Memory B cell (primary cell): Measurements from ENCODE around the gene BRD1.
A peak's percentile ranks its signal among the peaks of the same experiment; 100 is the strongest.

Experiments used
- ATAC-seq: fragments of 150-1000 bp; cut with Tn5 transposase; 2 replicates; pipeline ENCODE4 v1.10.0; 2021; ENCODE audit warnings: low read depth, mild to moderate bottlenecking, moderate library complexity
- DNase-seq, 2 donors: peaks; one replicate each; pipeline ENCODE4 v3.0.0; 2022; ENCODE audit warnings: low spot score in 2 of 2
- H3K27ac Mint-ChIP-seq: one replicate; pipeline ENCODE4 v1.8.0; 2022; ENCODE audit warnings: mild to moderate bottlenecking, moderate library complexity, mixed read lengths
- H3K27me3 Mint-ChIP-seq: one replicate; pipeline ENCODE4 v1.8.0; 2022; ENCODE audit warnings: mixed read lengths
- H3K36me3 Mint-ChIP-seq: one replicate; pipeline ENCODE4 v1.8.0; 2022; ENCODE audit warnings: mild to moderate bottlenecking, mixed read lengths
- H3K4me1 Mint-ChIP-seq: one replicate; pipeline ENCODE4 v1.8.0; 2022; ENCODE audit warnings: mixed read lengths
- H3K4me3 Mint-ChIP-seq: one replicate; pipeline ENCODE4 v1.8.0; 2022; ENCODE audit warnings: mild to moderate bottlenecking, moderate library complexity, mixed read lengths
- H3K9me3 Mint-ChIP-seq: one replicate; pipeline ENCODE4 v1.8.0; 2022; ENCODE audit warnings: mixed read lengths

The BRD1 gene

DNA sequence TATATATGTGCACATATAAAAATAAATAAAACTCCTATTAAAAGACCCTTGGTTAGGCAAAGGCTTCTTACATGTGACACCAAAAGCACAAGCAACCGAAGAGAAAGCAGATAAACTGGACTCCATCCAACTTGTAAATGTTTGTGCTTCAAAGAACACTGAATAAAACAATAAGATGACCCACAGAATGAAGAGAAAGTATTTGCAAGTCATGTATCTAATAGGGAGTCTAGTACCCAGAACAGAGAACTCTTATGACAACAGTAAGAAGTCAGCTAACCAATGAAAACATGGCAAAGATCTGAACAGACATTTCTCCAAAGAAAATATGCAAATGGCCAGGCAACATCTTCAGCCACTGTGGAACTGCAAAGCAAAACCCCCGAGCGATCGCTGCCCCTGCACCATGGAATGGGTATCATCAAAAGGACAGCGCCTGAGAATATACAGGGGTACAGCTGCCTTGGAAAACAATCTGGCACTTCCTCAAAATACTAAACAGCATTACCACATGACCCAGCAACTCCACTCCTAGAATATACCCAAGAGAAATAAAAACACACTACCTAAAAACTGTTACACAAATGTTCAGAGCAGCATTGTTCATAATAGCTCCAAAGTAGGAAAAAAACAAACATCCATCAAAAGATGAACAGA lies 17.2 kb downstream of the BRD1 start:
- Mint-ChIP-seq H3K9me3 (no peaks in the 10 kb centered on the region), H3K27ac (no peak overlapping the region), H3K4me1 (peaks cover 29% of the 10 kb centered on the region), H3K36me3 (peaks cover 14% of the 10 kb centered on the region), H3K4me3 (no peak overlapping the region), H3K27me3 (no peaks in the 10 kb centered on the region)
- DNase-seq = no peak
- peak; percentile 21 for ATAC-seq

DNA sequence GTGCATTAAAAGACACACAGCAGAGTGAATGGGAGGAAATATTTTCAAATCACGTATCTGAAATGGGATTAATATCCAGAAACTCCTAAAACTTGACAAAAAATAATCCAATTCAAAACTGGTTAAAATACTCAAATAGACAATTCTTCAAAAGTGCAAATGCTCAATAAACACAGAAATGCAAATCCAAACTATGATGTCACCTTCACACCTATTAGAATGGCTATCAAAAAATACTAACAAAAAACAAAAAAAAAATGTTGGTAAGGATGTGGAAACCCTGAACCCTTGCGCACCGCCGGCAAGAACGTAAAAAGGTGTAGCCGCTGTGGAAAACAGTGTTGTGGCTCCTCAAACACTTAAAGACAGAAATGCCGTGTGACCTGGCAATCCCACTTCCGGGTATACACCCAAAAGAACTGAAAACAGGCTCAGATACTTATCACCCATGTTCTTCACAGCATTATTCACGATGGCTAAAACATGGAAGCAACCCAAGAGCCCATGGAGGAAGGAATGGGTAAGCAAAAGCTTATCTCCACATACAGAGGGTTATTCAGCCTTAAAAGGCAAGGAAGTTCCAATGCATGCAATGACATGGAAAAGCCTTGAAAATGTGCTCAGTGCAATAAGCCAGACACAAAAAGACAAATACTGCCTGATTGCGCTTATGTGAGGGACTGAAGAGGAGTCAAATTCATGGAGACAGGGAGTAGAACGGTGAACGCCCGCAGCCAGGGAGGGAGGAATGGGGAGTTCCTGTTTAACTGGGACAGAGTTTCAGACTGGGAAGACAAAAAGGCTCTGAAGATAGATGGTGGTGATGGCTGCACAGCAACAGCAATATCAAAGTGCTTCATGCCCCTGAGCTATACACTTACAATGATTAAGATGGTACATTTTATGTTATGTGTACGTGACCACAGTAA lies 19.6 kb downstream of the BRD1 start:
- peaks cover 35% of the 10 kb centered on the region for H3K4me1 Mint-ChIP-seq
- DNase-seq (no peak), ATAC-seq (no peak)
- H3K27ac Mint-ChIP-seq = no peak overlapping the region
- H3K4me3 Mint-ChIP-seq = no peak overlapping the region
- no peaks in the 10 kb centered on the region for H3K27me3 Mint-ChIP-seq
- H3K36me3 Mint-ChIP-seq = peaks cover 18% of the 10 kb centered on the region
- no peaks in the 10 kb centered on the region for H3K9me3 Mint-ChIP-seq

DNA sequence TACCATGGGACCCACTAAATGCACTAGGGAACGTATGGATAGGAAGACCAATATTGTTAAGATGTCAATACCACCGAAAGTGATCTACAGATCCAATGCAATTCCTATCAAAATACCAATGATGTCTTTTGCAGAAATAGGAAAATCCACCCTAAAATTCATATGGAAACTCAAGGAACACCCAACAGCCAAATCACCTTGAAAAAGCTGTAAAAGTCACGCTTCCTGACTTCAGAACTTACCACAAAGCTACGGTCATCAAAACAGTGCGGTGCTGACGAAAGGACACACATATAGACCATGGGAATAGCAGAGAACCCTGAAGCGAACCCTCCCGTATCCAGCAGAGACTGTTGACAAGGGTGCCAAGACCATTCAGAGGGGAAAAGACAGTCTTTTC lies 20.5 kb downstream of the BRD1 start:
- H3K27ac Mint-ChIP-seq = no peak overlapping the region
- H3K9me3 Mint-ChIP-seq = no peaks in the 10 kb centered on the region
- H3K4me3 Mint-ChIP-seq = no peak overlapping the region
- no peaks in the 10 kb centered on the region for H3K27me3 Mint-ChIP-seq
- ATAC-seq = no peak
- H3K36me3 Mint-ChIP-seq = peaks cover 18% of the 10 kb centered on the region
- DNase-seq = no peak
- H3K4me1 Mint-ChIP-seq = peaks cover 37% of the 10 kb centered on the region

DNA sequence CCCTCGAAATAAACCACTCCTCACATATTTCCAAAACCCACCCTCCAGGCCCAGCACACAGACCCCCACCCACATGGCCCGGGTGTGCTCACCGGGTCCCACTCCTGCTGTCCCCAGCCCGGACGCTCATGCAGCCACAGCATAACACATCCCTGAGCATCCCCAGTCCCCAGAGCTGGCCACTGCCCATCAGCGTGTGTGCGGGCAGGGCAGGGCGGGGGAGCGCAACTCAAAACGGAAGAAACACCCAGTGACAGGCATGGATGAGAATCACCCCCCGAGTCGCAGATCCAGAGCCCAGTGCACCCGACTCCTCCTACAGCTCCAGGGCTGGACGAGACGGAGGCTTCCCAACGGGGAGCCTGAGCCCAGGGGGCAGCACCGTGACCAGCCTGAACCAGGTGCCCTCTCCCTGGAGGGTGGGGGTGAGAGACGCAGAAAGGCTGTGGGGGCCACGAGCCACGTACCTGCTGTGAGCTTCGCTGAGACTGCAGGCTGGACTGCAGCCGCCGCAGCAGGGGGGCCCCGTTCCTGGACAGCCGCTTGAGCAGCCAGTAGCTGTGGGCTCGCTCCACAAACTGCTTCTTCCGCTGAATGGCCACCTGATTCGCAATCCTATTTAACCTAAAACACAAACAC lies 23.8 kb downstream of the BRD1 start:
- Mint-ChIP-seq H3K4me3 (no peak overlapping the region), H3K9me3 (no peaks in the 10 kb centered on the region), H3K36me3 (peaks cover 16% of the 10 kb centered on the region), H3K4me1 (peaks cover 25% of the 10 kb centered on the region), H3K27ac (no peak overlapping the region), H3K27me3 (no peaks in the 10 kb centered on the region)
- ATAC-seq = no peak
- no peak for DNase-seq

DNA sequence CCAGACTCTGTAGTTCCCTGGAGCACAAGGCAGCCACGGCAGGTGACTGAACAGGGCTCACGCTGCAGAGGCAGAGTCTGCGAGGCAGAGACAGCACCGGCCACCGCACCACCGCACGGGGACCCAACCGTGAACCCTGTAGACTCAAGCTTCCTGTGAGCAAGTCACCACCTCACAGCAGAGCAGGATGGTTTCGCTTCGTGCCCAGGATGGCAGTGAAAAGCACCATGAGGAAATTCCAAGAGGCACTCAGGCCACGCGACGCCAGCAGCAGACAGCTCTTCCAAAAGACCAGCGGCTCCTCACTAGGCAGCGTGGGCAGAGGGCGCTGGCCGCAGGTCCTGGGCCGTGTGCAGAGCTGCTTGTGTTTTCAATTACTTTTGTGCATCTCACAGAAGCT lies 24.5 kb downstream of the BRD1 start:
- Mint-ChIP-seq H3K36me3 (peaks cover 16% of the 10 kb centered on the region), H3K9me3 (no peaks in the 10 kb centered on the region), H3K4me1 (peaks cover 19% of the 10 kb centered on the region), H3K27ac (peak overlapping the region; percentile 65), H3K27me3 (no peaks in the 10 kb centered on the region), H3K4me3 (no peak overlapping the region)
- ATAC-seq (peak; percentile 31), DNase-seq (no peak)

DNA sequence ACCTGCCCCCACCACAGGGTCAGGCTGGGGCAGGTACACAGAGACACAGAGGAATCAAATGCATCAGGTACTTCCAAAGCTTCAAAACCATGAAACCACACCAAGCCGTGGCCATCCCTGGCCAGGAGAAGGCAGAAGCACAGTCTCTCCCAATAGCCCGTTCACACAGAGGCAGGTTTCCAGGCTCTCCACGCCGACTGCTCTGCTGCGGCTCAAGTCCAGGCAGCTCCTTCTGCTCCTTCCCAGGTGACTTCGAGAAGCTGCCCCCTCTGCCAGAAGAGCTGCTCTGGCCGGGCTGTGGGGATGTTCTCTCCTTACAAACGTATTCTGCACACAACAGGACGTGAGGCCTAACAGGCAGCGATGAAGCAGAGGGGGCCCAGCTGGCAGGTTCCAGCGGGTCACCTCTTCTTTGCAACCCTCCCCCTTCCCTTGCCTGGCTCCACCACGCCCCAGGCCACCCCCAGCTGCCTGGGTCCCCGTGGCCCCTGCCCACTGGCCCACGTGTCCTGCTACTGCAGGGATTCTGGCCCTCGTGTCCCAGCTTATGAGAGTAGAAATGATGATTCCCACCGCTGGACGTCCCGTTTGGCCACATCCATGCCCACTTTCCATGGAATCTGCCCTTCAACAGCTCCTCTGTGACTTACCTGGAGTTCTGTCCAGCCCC lies 26.1 kb downstream of the BRD1 start:
- no peaks in the 10 kb centered on the region for H3K9me3 Mint-ChIP-seq
- DNase-seq (no peak), ATAC-seq (no peak)
- no peak overlapping the region for H3K4me3 Mint-ChIP-seq
- peaks cover 13% of the 10 kb centered on the region for H3K4me1 Mint-ChIP-seq
- H3K27me3 Mint-ChIP-seq = no peaks in the 10 kb centered on the region
- no peak overlapping the region for H3K27ac Mint-ChIP-seq
- peaks cover 25% of the 10 kb centered on the region for H3K36me3 Mint-ChIP-seq

DNA sequence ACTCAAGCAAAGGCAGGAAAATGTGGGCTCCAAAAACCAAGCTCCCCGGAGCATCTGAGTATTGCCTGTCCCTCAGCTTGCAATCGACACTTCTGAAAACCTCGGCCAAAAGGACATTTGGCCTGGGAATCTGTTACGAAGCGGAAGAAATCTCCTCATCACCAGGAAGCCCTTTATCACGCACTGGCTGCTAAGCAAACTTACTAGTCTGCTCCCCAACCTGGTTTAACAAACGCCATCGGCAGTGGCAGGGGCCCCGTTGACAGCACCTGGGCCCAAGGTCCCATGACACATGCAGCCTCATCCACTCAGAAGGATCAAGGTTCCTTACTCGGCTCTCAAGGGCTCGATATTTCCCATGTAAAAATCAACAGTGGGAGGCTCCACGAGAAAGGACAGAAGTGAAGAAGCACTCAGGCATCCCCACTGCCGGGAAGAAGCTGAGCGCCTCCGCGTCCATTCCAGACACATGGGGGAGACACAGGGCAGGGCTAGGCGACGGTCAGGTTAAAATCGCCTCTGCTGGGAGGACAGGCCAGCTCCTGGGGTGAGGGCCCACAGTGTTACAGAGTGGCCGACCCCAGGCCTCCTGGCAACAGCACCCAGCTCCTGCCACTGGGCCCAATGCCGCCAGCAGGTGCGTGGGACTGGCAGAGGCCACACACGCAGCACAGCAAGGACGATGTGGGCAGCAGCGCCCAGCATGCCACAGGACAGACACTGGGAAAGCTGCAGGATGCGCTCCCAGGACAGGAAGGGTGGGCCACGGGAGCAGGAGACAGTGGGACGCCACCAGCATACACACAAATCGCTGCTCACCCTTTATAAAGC lies 27.1 kb downstream of the BRD1 start:
- Mint-ChIP-seq H3K4me1 (peaks cover 10% of the 10 kb centered on the region), H3K36me3 (peaks cover 23% of the 10 kb centered on the region)

DNA sequence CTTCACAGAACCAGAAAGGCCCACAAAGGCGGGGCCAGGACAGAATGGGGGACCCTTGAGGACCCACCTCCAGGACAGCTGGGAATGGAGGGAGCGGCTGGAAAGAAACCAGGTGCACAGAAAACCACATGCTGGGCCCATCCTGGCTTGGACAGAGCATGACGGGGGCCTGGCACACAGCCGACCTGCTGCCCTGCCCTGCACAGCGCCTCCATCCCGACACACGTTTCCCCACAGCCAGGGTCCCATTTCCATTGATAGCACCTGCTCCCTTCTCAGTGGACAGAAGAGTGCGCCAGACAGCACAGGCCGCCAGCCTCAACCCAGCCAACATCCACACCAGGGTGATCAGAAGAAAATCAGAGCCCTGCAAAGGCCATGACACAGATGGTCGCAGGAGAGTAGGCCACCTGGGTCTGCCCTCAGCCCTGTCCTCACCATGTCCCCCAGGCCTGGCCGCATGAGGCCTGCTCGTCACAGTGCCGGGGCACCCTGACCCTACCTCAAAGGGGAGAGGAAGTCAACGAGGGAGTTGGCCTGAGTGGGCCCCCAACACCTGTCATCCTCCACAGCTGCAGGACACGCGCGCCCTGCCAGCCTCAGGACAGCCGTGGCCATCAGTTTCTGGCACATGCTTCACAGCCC lies 28.1 kb downstream of the BRD1 start:
- ATAC-seq = no peak
- H3K4me1 Mint-ChIP-seq = peaks cover 10% of the 10 kb centered on the region
- no peaks in the 10 kb centered on the region for H3K9me3 Mint-ChIP-seq
- no peaks in the 10 kb centered on the region for H3K27me3 Mint-ChIP-seq
- H3K4me3 Mint-ChIP-seq = no peak overlapping the region
- H3K27ac Mint-ChIP-seq = no peak overlapping the region
- no peak for DNase-seq
- H3K36me3 Mint-ChIP-seq = peaks cover 31% of the 10 kb centered on the region

More for the DNA sequence above, 27.1 kb downstream of the BRD1 start:
- no peaks in the 10 kb centered on the region for H3K9me3 Mint-ChIP-seq
- no peaks in the 10 kb centered on the region for H3K27me3 Mint-ChIP-seq
- no peak overlapping the region for H3K4me3 Mint-ChIP-seq
- ATAC-seq (no peak), DNase-seq (no peak)
- H3K27ac Mint-ChIP-seq = no peak overlapping the region

DNA sequence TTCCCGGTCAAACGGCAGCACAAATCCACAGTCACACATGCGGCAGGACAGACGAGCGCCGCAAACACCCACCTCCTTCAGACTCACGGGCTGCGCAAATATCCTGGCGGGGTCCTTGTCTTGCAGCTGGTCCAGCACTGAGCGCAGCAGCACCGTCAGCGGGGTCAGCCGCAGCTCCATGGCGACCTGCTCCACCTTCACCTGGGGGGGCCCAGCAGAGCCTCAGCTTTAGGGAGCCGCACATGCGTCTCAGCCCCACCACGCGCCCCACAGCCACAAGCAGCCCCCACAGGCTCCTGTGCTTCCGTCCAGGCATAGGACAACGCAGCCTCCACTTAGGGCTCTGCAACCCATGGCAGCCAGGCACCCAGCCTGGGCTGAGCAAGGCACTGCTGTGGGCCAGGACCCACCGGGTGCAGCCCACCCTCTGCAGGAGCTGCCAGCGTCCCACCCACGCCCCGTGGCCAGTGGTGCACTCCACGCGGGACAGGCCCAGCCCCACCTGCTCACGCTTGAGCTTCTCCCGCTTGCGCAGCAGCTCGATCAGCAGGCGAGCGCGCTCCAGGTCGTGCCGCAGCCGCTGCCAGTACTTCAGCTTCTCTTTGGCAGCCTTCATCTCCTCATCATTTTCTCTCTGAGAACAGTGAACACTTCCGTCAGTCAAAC lies 29.1 kb downstream of the BRD1 start:
- Mint-ChIP-seq H3K27ac (no peak overlapping the region), H3K9me3 (no peaks in the 10 kb centered on the region), H3K4me3 (no peak overlapping the region), H3K36me3 (peaks cover 28% of the 10 kb centered on the region), H3K27me3 (no peaks in the 10 kb centered on the region), H3K4me1 (peaks cover 7% of the 10 kb centered on the region)
- no peak for ATAC-seq
- DNase-seq = no peak

DNA sequence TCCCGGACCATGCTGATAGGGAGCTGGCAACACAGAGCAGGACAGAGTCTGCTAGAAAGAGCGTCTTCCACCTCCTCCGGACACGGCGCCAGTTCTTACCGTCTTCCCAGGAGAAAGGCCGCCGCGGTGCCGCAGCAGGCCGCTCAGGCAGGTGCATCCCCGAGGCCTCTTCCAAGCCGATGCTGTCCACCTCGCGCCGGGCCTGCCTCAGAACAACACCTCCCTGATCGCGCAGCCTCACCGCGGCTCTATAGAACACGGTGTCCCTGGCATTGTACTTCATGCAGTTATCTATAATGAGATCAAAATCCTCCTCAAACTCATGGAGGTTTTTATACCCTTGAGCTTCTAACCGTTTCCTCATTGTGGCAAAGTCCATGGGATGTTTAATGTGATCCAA lies 30.0 kb downstream of the BRD1 start:
- no peak overlapping the region for H3K4me3 Mint-ChIP-seq
- no peak overlapping the region for H3K27ac Mint-ChIP-seq

DNA sequence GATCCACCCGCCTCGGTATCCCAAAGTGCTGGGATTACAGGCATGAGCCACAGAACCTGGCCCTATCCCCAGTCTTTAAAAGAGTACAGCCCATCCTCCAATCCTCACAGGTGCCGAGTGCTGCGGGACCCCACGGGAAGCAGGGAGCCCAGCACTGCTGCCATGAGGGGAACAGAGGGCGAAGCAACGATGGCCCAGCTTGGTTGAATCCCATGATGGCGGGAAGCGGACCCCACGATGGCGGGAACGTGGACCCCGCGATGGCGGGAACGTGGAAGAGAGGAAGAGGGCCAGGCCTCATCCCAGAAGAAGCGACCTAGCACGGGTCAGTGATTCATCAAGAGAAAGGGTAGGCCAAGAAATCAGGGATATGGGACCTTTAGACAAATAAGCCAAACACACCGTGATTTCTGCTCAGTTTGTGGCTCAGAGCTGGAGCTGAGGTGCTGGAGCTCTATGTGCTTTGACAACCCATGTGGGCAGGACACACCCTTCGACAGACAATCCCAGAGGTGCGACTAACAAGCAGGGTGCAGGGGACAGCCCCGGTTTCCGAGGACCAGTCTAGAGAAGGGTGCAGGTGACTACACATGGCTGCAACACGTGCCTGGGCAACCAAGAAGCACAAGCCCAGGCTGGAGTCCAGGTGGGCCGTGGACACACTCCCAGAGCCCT lies 30.9 kb downstream of the BRD1 start:
- Mint-ChIP-seq H3K27ac (no peak overlapping the region), H3K4me3 (no peak overlapping the region), H3K27me3 (no peaks in the 10 kb centered on the region), H3K9me3 (no peaks in the 10 kb centered on the region), H3K36me3 (peaks cover 31% of the 10 kb centered on the region), H3K4me1 (peaks cover 3% of the 10 kb centered on the region)
- ATAC-seq = no peak
- no peak for DNase-seq

More for the DNA sequence above, 30.0 kb downstream of the BRD1 start:
- Mint-ChIP-seq H3K27me3 (no peaks in the 10 kb centered on the region), H3K36me3 (peaks cover 31% of the 10 kb centered on the region), H3K9me3 (no peaks in the 10 kb centered on the region), H3K4me1 (peaks cover 4% of the 10 kb centered on the region)
- no peak for ATAC-seq
- DNase-seq = no peak

DNA sequence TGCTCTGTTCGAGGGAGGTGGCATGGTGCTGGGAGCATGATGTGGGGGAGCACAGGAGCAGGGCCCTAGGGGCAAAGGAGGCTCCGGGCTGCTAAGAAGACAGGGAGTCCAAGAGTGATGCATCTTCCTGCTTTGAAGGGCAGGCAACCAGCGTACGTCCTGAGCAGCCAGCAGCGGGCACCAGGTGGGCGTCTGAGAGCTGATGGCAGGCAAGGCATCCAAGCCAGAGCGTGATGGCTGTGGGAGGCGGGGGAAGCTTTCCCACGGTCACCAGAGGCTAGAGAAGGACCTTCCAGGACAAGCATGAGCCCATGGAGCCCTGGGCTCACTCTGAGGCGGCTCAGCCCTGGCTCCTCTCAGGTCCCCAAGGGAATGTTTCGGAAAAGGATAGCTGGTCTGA lies 32.2 kb downstream of the BRD1 start:
- no peak for ATAC-seq
- Mint-ChIP-seq H3K4me1 (peaks cover 8% of the 10 kb centered on the region), H3K4me3 (no peak overlapping the region), H3K27ac (no peak overlapping the region), H3K27me3 (no peaks in the 10 kb centered on the region), H3K9me3 (no peaks in the 10 kb centered on the region), H3K36me3 (peaks cover 36% of the 10 kb centered on the region)
- no peak for DNase-seq
